ENCODE results near the gene TEAD1.

DNA sequence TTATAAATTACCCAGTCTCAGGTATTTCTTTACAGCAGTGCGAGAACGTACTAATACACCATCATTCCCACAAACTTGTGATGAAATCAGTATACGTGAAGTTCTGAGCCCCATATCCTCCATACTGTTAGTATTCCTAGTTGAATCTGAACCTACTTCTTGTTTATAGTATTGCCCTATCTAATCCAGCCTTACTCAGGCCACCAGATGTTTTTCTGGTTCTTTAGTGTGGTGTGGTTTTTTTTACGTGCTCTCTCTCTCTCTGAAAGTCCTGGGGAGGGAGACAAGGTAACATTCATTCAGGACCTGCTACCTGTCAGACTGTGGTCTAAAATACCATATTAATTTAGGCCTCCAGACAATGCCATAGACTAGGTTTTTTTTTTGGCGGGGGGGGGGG is 47.6 kb upstream of the TEAD1 start:
- TF ChIP-seq, protein P1, sequence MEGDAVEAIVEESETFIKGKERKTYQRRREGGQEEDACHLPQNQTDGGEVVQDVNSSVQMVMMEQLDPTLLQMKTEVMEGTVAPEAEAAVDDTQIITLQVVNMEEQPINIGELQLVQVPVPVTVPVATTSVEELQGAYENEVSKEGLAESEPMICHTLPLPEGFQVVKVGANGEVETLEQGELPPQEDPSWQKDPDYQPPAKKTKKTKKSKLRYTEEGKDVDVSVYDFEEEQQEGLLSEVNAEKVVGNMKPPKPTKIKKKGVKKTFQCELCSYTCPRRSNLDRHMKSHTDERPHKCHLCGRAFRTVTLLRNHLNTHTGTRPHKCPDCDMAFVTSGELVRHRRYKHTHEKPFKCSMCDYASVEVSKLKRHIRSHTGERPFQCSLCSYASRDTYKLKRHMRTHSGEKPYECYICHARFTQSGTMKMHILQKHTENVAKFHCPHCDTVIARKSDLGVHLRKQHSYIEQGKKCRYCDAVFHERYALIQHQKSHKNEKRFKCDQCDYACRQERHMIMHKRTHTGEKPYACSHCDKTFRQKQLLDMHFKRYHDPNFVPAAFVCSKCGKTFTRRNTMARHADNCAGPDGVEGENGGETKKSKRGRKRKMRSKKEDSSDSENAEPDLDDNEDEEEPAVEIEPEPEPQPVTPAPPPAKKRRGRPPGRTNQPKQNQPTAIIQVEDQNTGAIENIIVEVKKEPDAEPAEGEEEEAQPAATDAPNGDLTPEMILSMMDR (conservative IDR thresholded peaks at IDR 0.05; ENCODE audit: low read length): no peak
- TF ChIP-seq EZH2phosphoT487 (IDR thresholded peaks at IDR 0.05; ENCODE audit: borderline replicate concordance, low read depth, low read length): no peak
